GM12878 (cell line): Measurements from ENCODE around the gene ZNF419. TPM values are rescaled to one million over a fixed set of nuclear protein-coding genes. Genes with fewer than 3 reads are reported as not detected.

Experiments
- ATAC-seq: fragments of 200-7000 bp; cut with Tn5 transposase; 3 replicates; pipeline ENCODE4 v1.9.1; 2020; ENCODE audit warnings: mild to moderate bottlenecking, moderate library complexity
- BruUV-seq: library from RNA; stranded (reverse); fragments of 400-500 nt; replicated peaks from 2 replicates; lab custom pipeline; 2021; lab: Mats Ljungman, UMichigan
- CTCF ChIA-PET: fragments of 300-600 bp; sonication (Branson Sonifier 250); formaldehyde crosslinking; extraction: SDS; loops from one replicate; lab custom pipeline; 2021; ENCODE audit warnings: inconsistent platforms; lab: Yijun Ruan, JAX
- POLR2A ChIA-PET: fragments of 350-600 bp; formaldehyde crosslinking; extraction: SDS; loops from one replicate; lab custom pipeline; 2021; ENCODE audit warnings: inconsistent platforms; lab: Charles Lee
- RAD21 ChIA-PET: fragments of 300-600 bp; sonication (Branson Sonifier 250); formaldehyde crosslinking; loops from one replicate; lab custom pipeline; 2023; ENCODE audit warnings: antibody characterized with exemption; ENCODE audit not compliant: unreplicated experiment; lab: Charles Lee
- SMC1A ChIA-PET: fragments of 300-600 bp; sonication (Branson Sonifier 250); formaldehyde crosslinking; loops from one replicate; lab custom pipeline; 2023; ENCODE audit not compliant: unreplicated experiment, uncharacterized antibody; lab: Charles Lee
- DNase-seq: peaks from one replicate; pipeline ENCODE4 v3.0.0-alpha.2; 2011; ENCODE audit warnings: low read depth, low spot score
- FAIRE-seq: peaks from 3 replicates; lab custom pipeline; 2011; peaks lifted over from hg19 to GRCh38; lab: Jason Lieb, UNC
- H2AFZ ChIP-seq: 2 replicates; pipeline ENCODE4 v1.6.0; 2011; ENCODE audit warnings: low read depth, low read length, control low read depth; ENCODE audit not compliant: control insufficient read depth
- H3K27ac ChIP-seq: 2 replicates; pipeline ENCODE4 v1.5.1; 2011; ENCODE audit warnings: control low read depth; ENCODE audit not compliant: control insufficient read depth, insufficient read depth
- H3K27me3 ChIP-seq, 2 experiments: replicated peaks in 1 of 2; 2 replicates each; pipeline versions ENCODE4 v1.6.0 to v1.6.1; 2011; ENCODE audit warnings: low read length in 1 of 2; ENCODE audit not compliant: control insufficient read depth in 2 of 2, insufficient read depth in 2 of 2
- H3K36me3 ChIP-seq, 2 experiments: 2 replicates each; pipeline ENCODE4 v1.5.1; 2011; ENCODE audit warnings: low read length in 1 of 2; ENCODE audit not compliant: control insufficient read depth in 2 of 2, insufficient read depth in 2 of 2
- H3K4me1 ChIP-seq: 2 replicates; pipeline ENCODE4 v1.6.1; 2011; ENCODE audit warnings: mild to moderate bottlenecking, low read length, moderate library complexity, mixed read lengths; ENCODE audit not compliant: control insufficient read depth, insufficient read depth
- H3K4me2 ChIP-seq: 2 replicates; pipeline ENCODE4 v1.6.0; 2011; ENCODE audit warnings: control low read depth; ENCODE audit not compliant: control insufficient read depth, insufficient read depth
- H3K4me3 ChIP-seq: fragments of 200-600 bp; sonication (generic); 2 replicates; pipeline ENCODE4 v1.5.1; 2016
- H3K79me2 ChIP-seq: 2 replicates; pipeline ENCODE4 v1.6.0; 2011; ENCODE audit warnings: low read length; ENCODE audit not compliant: control insufficient read depth, insufficient read depth
- H3K9ac ChIP-seq: 2 replicates; pipeline ENCODE4 v1.8.0; 2011; ENCODE audit warnings: low read length, control low read depth, mixed read lengths; ENCODE audit not compliant: control insufficient read depth, insufficient read depth
- H3K9me3 ChIP-seq: replicated peaks from 3 replicates; pipeline ENCODE4 v1.5.1; 2011; ENCODE audit warnings: mild to moderate bottlenecking, low read length; ENCODE audit not compliant: control insufficient read depth, insufficient read depth
- H4K20me1 ChIP-seq: 2 replicates; pipeline ENCODE4 v1.6.0; 2011; ENCODE audit not compliant: control insufficient read depth, insufficient read depth
- BMI1 ChIP-seq: fragments of 450-650 bp; IDR thresholded peaks from 2 replicates; pipeline ENCODE4 v1.6.1; 2016; ENCODE audit warnings: mild to moderate bottlenecking, moderate library complexity, borderline replicate concordance
- CBFB ChIP-seq: IDR thresholded peaks from 2 replicates; pipeline ENCODE4 v1.6.1; 2016; ENCODE audit warnings: antibody characterized with exemption, low read depth
- CBX5 ChIP-seq: sonication (generic); IDR thresholded peaks from 2 replicates; pipeline ENCODE4 v1.6.1; 2016; ENCODE audit warnings: low read depth, moderate library complexity, mild to moderate bottlenecking, inconsistent platforms
- CREM ChIP-seq: IDR thresholded peaks from 2 replicates; pipeline ENCODE4 v1.6.1; 2014; ENCODE audit warnings: antibody characterized with exemption, low read depth
- FOXM1 ChIP-seq: IDR thresholded peaks from 2 replicates; pipeline ENCODE4 v1.6.1; 2012; ENCODE audit warnings: low read depth, mild to moderate bottlenecking, inconsistent platforms, low read length, moderate library complexity
- IRF4 ChIP-seq: IDR thresholded peaks from 2 replicates; pipeline ENCODE4 v1.6.1; 2011; ENCODE audit warnings: low read depth, low read length
- KLF5 ChIP-seq: fragments of 450-650 bp; IDR thresholded peaks from 2 replicates; pipeline ENCODE4 v1.6.1; 2014; ENCODE audit warnings: mild to moderate bottlenecking; ENCODE audit not compliant: partially characterized antibody
- LARP7 ChIP-seq: fragments of 450-650 bp; IDR thresholded peaks from 2 replicates; pipeline ENCODE4 v1.6.1; 2017; ENCODE audit warnings: mild to moderate bottlenecking
- MEF2A ChIP-seq: IDR thresholded peaks from 2 replicates; pipeline ENCODE4 v1.6.1; 2011; ENCODE audit warnings: low read depth, mild to moderate bottlenecking, low read length, moderate library complexity; ENCODE audit not compliant: insufficient read depth
- RAD21 ChIP-seq: IDR thresholded peaks from 2 replicates; pipeline ENCODE4 v1.6.1; 2011; ENCODE audit warnings: mild to moderate bottlenecking, low read depth, low read length, moderate library complexity; ENCODE audit not compliant: insufficient read depth
- SPI1 ChIP-seq: IDR thresholded peaks from 2 replicates; pipeline ENCODE4 v1.6.1; 2011; ENCODE audit warnings: low read depth, mild to moderate bottlenecking, low read length, moderate library complexity, borderline replicate concordance; ENCODE audit not compliant: insufficient read depth
- STAT1 ChIP-seq: fragments of 450-650 bp; conservative IDR thresholded peaks from 2 replicates; pipeline ENCODE4 v1.6.1; 2014; ENCODE audit warnings: antibody characterized with exemption, mild to moderate bottlenecking
- ZNF24 ChIP-seq: fragments of 450-650 bp; IDR thresholded peaks from 2 replicates; pipeline ENCODE4 v1.6.1; 2017; ENCODE audit warnings: antibody characterized with exemption, mild to moderate bottlenecking
- ZNF592 ChIP-seq: fragments of 450-650 bp; IDR thresholded peaks from 2 replicates; pipeline ENCODE4 v1.6.1; 2017; ENCODE audit warnings: mild to moderate bottlenecking, moderate library complexity
- WGBS: methylation state at CpG from one replicate; pipeline ENCODE4 v1.1.6; 2016; ENCODE audit warnings: low lambda C conversion rate; ENCODE audit not compliant: insufficient replicate concordance, insufficient coverage; ENCODE audit errors: missing lambda C conversion rate; 5-methylcytosine and 5-hydroxymethylcytosine counted together
- in situ Hi-C: fragments of 300-500 bp; cut with MboI; formaldehyde crosslinking; loops from 9 replicates; pipeline ENCODE4 v1.14.3; 2018; ENCODE audit warnings: mixed read lengths
- intact Hi-C: fragments of 100-400 bp; cut with micrococcal nuclease; formaldehyde crosslinking; loops from one replicate; pipeline ENCODE4 v1.14.2; 2022; ENCODE audit not compliant: unreplicated experiment
- polyA plus RNA-seq, 11 experiments: library from polyadenylated mRNA; depleted of rRNA in 4 of 11; unstranded in 6 of 11; stranded (reverse) in 5 of 11; fragments of >200 nt; fragmentation: Nextera tagmentation in 4 of 11; fragmentation: Illumina TruSeq in 1 of 11; extraction: Ambion mirVana in 4 of 11; extraction: Trizol in 1 of 11; gene quantifications; 1 replicate in 1 of 11; 2 replicates in 10 of 11; pipeline versions ENCODE4 v1.2.1 to v1.2.3, GENCODE V29; 2011 to 2016; ENCODE audit warnings: inconsistent platforms in 2 of 11, missing spikeins in 2 of 11, low read depth in 1 of 11
- small RNA-seq: library from RNA; depleted of rRNA; stranded (forward); fragments of <200 nt; gene quantifications from one replicate; pipeline ENCODE3, GENCODE V24; 2014
- total RNA-seq, 4 experiments: library from RNA; depleted of rRNA in 3 of 4; stranded (reverse); fragments of >200 nt in 3 of 4; fragmentation: Illumina TruSeq in 1 of 4; extraction: Trizol in 1 of 4; gene quantifications; 2 replicates each; pipeline versions ENCODE4 v1.2.1 to v1.2.3, GENCODE V29; 2013 to 2021

ZNF419 gene
- total and polyA plus RNA-seq, 10 of the 15 experiments (the other 5 are each of a cell fraction or from before 2014, with no cell fraction given) = 0.98 to 12.8 (median 7.3) TPM

- TSS peak; percentile 6 for BruUV-seq
- in situ Hi-C loops = no loop called here
- ChIA-PET RAD21 (no interaction called here), SMC1A (no interaction called here)
- H3K36me3 ChIP-seq = peaks cover 7 to 10% of the 10 kb centered on the region in 2 experiments; a peak in 3 of 4 replicates
- H3K4me2 ChIP-seq = no peak overlapping the region
- no peak overlapping the region for H3K4me3 ChIP-seq
- no peak overlapping the region for H3K27ac ChIP-seq
- no peak overlapping the region for H2AFZ ChIP-seq
- H3K27me3 ChIP-seq = no peaks in the 10 kb centered on the region
- ATAC-seq (no peak), FAIRE-seq (no peak)
- peaks cover 48% of the 10 kb centered on the region for H3K9me3 ChIP-seq
- no peak overlapping the region for H3K9ac ChIP-seq
- no peaks in the 10 kb centered on the region for H3K4me1 ChIP-seq
- intact Hi-C loops = no loop called here
- H3K79me2 ChIP-seq = no peaks in the 10 kb centered on the region
- TF ChIP-seq CREM (no peak), KLF5 (peak; percentile 93), ZNF24 (no peak), SPI1 (no peak), LARP7 (no peak), STAT1 (no peak), CBFB (no peak), MEF2A (no peak), RAD21 (no peak), IRF4 (no peak), CBX5 (0 out of 2 replicates have a peak, but pooled peaks have one; percentile 22), ZNF592 (no peak), FOXM1 (no peak), BMI1 (no peak)
- TF ChIP-seq, all 136 proteins: peak for 2
- ChIA-PET CTCF (no interaction called here), POLR2A (interaction anchor here (0.5 kb wide), 1 partner anchor 212 kb away, joined by 3 read pairs; no protein-coding TSS in a partner anchor)
- no peaks in the 10 kb centered on the region for H4K20me1 ChIP-seq
- DNase-seq = no peak
- 96% methylated on average over 7 of the region's 7 CpGs for WGBS
Observed at GRCh38 chr19:57537953-57538547, 50.5 kb downstream of the ZNF419 start.

Small RNA genes lying within 50 kb of the gene (small RNA-seq; reads per million reads assigned to genes)
- gene VN1R107P = not detected

Other genes starting within 250 kb of the ZNF419 start
Only the 7 nearest of the 23 such genes appear.
- 8.5 and 9.9 TPM in 2 replicates for gene ZNF17, start 76.6 kb upstream of the ZNF419 start, total RNA-seq (2014; rRNA removed)
- 10.7 and 11.3 TPM in 2 replicates for gene ZNF17, start 76.6 kb upstream of the ZNF419 start, total RNA-seq (2014; rRNA removed; fragmentation: Illumina TruSeq; extraction: Trizol)
- 10.8 and 12.2 TPM in 2 replicates for gene ZNF17, start 76.6 kb upstream of the ZNF419 start, total RNA-seq (2021)
- gene ZNF17, start 76.6 kb upstream of the ZNF419 start, polyA plus RNA-seq (2011; rRNA removed) = 10.2 and 13.4 TPM in 2 replicates
- 8.3 and 11.0 TPM in 2 replicates for gene ZNF17, start 76.6 kb upstream of the ZNF419 start, polyA plus RNA-seq (2014; fragmentation: Illumina TruSeq; extraction: Trizol)
- gene ZNF17, start 76.6 kb upstream of the ZNF419 start, polyA plus RNA-seq (2014; fragmentation: Nextera tagmentation; extraction: Ambion mirVana) = 1 to 10 TPM; 4.4 to 4.9 TPM
- 5.3 and 7.4 TPM in 2 replicates for gene ZNF17, start 76.6 kb upstream of the ZNF419 start, polyA plus RNA-seq (2014; rRNA removed)
- 1 to 10 TPM; 6.0 to 6.4 TPM for gene ZNF17, start 76.6 kb upstream of the ZNF419 start, polyA plus RNA-seq (2016; fragmentation: Nextera tagmentation; extraction: Ambion mirVana)
- 11.8 and 13.3 TPM in 2 replicates for gene ZNF749, start 52.4 kb upstream of the ZNF419 start, total RNA-seq (2014; rRNA removed)
- 11.1 and 15.0 TPM in 2 replicates for gene ZNF749, start 52.4 kb upstream of the ZNF419 start, total RNA-seq (2014; rRNA removed; fragmentation: Illumina TruSeq; extraction: Trizol)
- 14.2 and 16.1 TPM in 2 replicates for gene ZNF749, start 52.4 kb upstream of the ZNF419 start, total RNA-seq (2021)
- gene ZNF749, start 52.4 kb upstream of the ZNF419 start, polyA plus RNA-seq (2011; rRNA removed) = 18.3 and 19.9 TPM in 2 replicates
- 10.6 and 16.2 TPM in 2 replicates for gene ZNF749, start 52.4 kb upstream of the ZNF419 start, polyA plus RNA-seq (2014; fragmentation: Illumina TruSeq; extraction: Trizol)
- 1 to 10 TPM; 3.1 to 6.0 TPM for gene ZNF749, start 52.4 kb upstream of the ZNF419 start, polyA plus RNA-seq (2014; fragmentation: Nextera tagmentation; extraction: Ambion mirVana)
- 17.0 and 20.1 TPM in 2 replicates for gene ZNF749, start 52.4 kb upstream of the ZNF419 start, polyA plus RNA-seq (2014; rRNA removed)
- gene ZNF749, start 52.4 kb upstream of the ZNF419 start, polyA plus RNA-seq (2016; fragmentation: Nextera tagmentation; extraction: Ambion mirVana) = 10 to 100 TPM; 19.1 to 20.2 TPM
- gene VN1R1, start 30.6 kb upstream of the ZNF419 start, total RNA-seq (2014; rRNA removed) = 0.44 and 0.68 TPM in 2 replicates
- gene VN1R1, start 30.6 kb upstream of the ZNF419 start, total RNA-seq (2014; rRNA removed; fragmentation: Illumina TruSeq; extraction: Trizol) = 0.40 and 0.41 TPM in 2 replicates
- gene VN1R1, start 30.6 kb upstream of the ZNF419 start, total RNA-seq (2021) = 0.35 and 0.49 TPM in 2 replicates
- gene VN1R1, start 30.6 kb upstream of the ZNF419 start, polyA plus RNA-seq (2011; rRNA removed) = 0.49 and 0.61 TPM in 2 replicates
- 0.37 and 0.95 TPM in 2 replicates for gene VN1R1, start 30.6 kb upstream of the ZNF419 start, polyA plus RNA-seq (2014; fragmentation: Illumina TruSeq; extraction: Trizol)
- gene VN1R1, start 30.6 kb upstream of the ZNF419 start, polyA plus RNA-seq (2014; fragmentation: Nextera tagmentation; extraction: Ambion mirVana) = under 1 TPM; 0.07 to 0.13 TPM
- gene VN1R1, start 30.6 kb upstream of the ZNF419 start, polyA plus RNA-seq (2014; rRNA removed) = 0.19 and 0.28 TPM in 2 replicates
- gene VN1R1, start 30.6 kb upstream of the ZNF419 start, polyA plus RNA-seq (2016; fragmentation: Nextera tagmentation; extraction: Ambion mirVana) = under 1 TPM in 1 of 2 experiments, not detected in 1; 0.17 TPM
- gene ZNF772, start 10.2 kb upstream of the ZNF419 start, total RNA-seq (2014; rRNA removed) = 8.7 and 9.4 TPM in 2 replicates
- 7.2 and 7.3 TPM in 2 replicates for gene ZNF772, start 10.2 kb upstream of the ZNF419 start, total RNA-seq (2014; rRNA removed; fragmentation: Illumina TruSeq; extraction: Trizol)
- 5.1 and 5.9 TPM in 2 replicates for gene ZNF772, start 10.2 kb upstream of the ZNF419 start, total RNA-seq (2021)
- gene ZNF772, start 10.2 kb upstream of the ZNF419 start, polyA plus RNA-seq (2011; rRNA removed) = 3.9 and 5.5 TPM in 2 replicates
- 3.7 and 4.4 TPM in 2 replicates for gene ZNF772, start 10.2 kb upstream of the ZNF419 start, polyA plus RNA-seq (2014; fragmentation: Illumina TruSeq; extraction: Trizol)
- gene ZNF772, start 10.2 kb upstream of the ZNF419 start, polyA plus RNA-seq (2014; fragmentation: Nextera tagmentation; extraction: Ambion mirVana) = under 1 TPM; 0.42 to 0.98 TPM
- 3.0 and 3.2 TPM in 2 replicates for gene ZNF772, start 10.2 kb upstream of the ZNF419 start, polyA plus RNA-seq (2014; rRNA removed)
- 1 to 10 TPM; 3.3 to 3.7 TPM for gene ZNF772, start 10.2 kb upstream of the ZNF419 start, polyA plus RNA-seq (2016; fragmentation: Nextera tagmentation; extraction: Ambion mirVana)
- gene ZNF773, start 12.2 kb downstream of the ZNF419 start, total RNA-seq (2014; rRNA removed) = 9.1 and 11.4 TPM in 2 replicates
- 6.0 and 7.6 TPM in 2 replicates for gene ZNF773, start 12.2 kb downstream of the ZNF419 start, total RNA-seq (2014; rRNA removed; fragmentation: Illumina TruSeq; extraction: Trizol)
- gene ZNF773, start 12.2 kb downstream of the ZNF419 start, total RNA-seq (2021) = 5.6 and 6.4 TPM in 2 replicates
- 8.1 and 9.6 TPM in 2 replicates for gene ZNF773, start 12.2 kb downstream of the ZNF419 start, polyA plus RNA-seq (2011; rRNA removed)
- gene ZNF773, start 12.2 kb downstream of the ZNF419 start, polyA plus RNA-seq (2014; fragmentation: Illumina TruSeq; extraction: Trizol) = 5.5 and 7.4 TPM in 2 replicates
- 1 to 10 TPM in 1 of 2 experiments, under 1 TPM in 1; 0.21 to 1.4 TPM for gene ZNF773, start 12.2 kb downstream of the ZNF419 start, polyA plus RNA-seq (2014; fragmentation: Nextera tagmentation; extraction: Ambion mirVana)
- gene ZNF773, start 12.2 kb downstream of the ZNF419 start, polyA plus RNA-seq (2014; rRNA removed) = 7.5 and 8.0 TPM in 2 replicates
- gene ZNF773, start 12.2 kb downstream of the ZNF419 start, polyA plus RNA-seq (2016; fragmentation: Nextera tagmentation; extraction: Ambion mirVana) = 1 to 10 TPM; 6.6 to 6.8 TPM
- gene ZNF549, start 39.6 kb downstream of the ZNF419 start, total RNA-seq (2014; rRNA removed) = 2.4 and 2.5 TPM in 2 replicates
- 2.5 and 2.9 TPM in 2 replicates for gene ZNF549, start 39.6 kb downstream of the ZNF419 start, total RNA-seq (2014; rRNA removed; fragmentation: Illumina TruSeq; extraction: Trizol)
- 1.8 and 2.2 TPM in 2 replicates for gene ZNF549, start 39.6 kb downstream of the ZNF419 start, total RNA-seq (2021)
- gene ZNF549, start 39.6 kb downstream of the ZNF419 start, polyA plus RNA-seq (2011; rRNA removed) = 4.0 and 5.7 TPM in 2 replicates
- 2.8 and 3.0 TPM in 2 replicates for gene ZNF549, start 39.6 kb downstream of the ZNF419 start, polyA plus RNA-seq (2014; fragmentation: Illumina TruSeq; extraction: Trizol)
- 1 to 10 TPM in 1 of 2 experiments, under 1 TPM in 1; 0.73 to 1.1 TPM for gene ZNF549, start 39.6 kb downstream of the ZNF419 start, polyA plus RNA-seq (2014; fragmentation: Nextera tagmentation; extraction: Ambion mirVana)
- 1.8 and 2.0 TPM in 2 replicates for gene ZNF549, start 39.6 kb downstream of the ZNF419 start, polyA plus RNA-seq (2014; rRNA removed)
- 1 to 10 TPM; 2.3 to 2.4 TPM for gene ZNF549, start 39.6 kb downstream of the ZNF419 start, polyA plus RNA-seq (2016; fragmentation: Nextera tagmentation; extraction: Ambion mirVana)
- 7.6 and 8.0 TPM in 2 replicates for gene ZNF550, start 72.1 kb downstream of the ZNF419 start, total RNA-seq (2014; rRNA removed)
- gene ZNF550, start 72.1 kb downstream of the ZNF419 start, total RNA-seq (2014; rRNA removed; fragmentation: Illumina TruSeq; extraction: Trizol) = 7.2 and 7.6 TPM in 2 replicates
- gene ZNF550, start 72.1 kb downstream of the ZNF419 start, total RNA-seq (2021) = 7.1 and 9.0 TPM in 2 replicates
- gene ZNF550, start 72.1 kb downstream of the ZNF419 start, polyA plus RNA-seq (2011; rRNA removed) = 14.0 and 18.5 TPM in 2 replicates
- gene ZNF550, start 72.1 kb downstream of the ZNF419 start, polyA plus RNA-seq (2014; fragmentation: Illumina TruSeq; extraction: Trizol) = 7.9 and 10.9 TPM in 2 replicates
- gene ZNF550, start 72.1 kb downstream of the ZNF419 start, polyA plus RNA-seq (2014; fragmentation: Nextera tagmentation; extraction: Ambion mirVana) = 1 to 10 TPM; 2.6 to 3.6 TPM
- gene ZNF550, start 72.1 kb downstream of the ZNF419 start, polyA plus RNA-seq (2014; rRNA removed) = 7.2 and 8.6 TPM in 2 replicates
- gene ZNF550, start 72.1 kb downstream of the ZNF419 start, polyA plus RNA-seq (2016; fragmentation: Nextera tagmentation; extraction: Ambion mirVana) = 1 to 10 TPM; 4.5 to 4.9 TPM